PC-3 (cell line): ENCODE measurements around the gene PRORP.

ENCODE experiments used
- EZH2 ChIP-seq: fragments of 300-600 bp; sonication (generic); IDR thresholded peaks from one replicate; pipeline ENCODE4 v1.6.1; 2017; ENCODE audit warnings: antibody characterized with exemption, mild to moderate bottlenecking, low read length; ENCODE audit not compliant: unreplicated experiment
- TF ChIP-seq, protein P1 (sequence below): fragments of 300-600 bp; sonication (generic); conservative IDR thresholded peaks from 2 replicates; pipeline ENCODE4 v1.5.1; 2017; ENCODE audit warnings: antibody characterized with exemption, low read depth, mild to moderate bottlenecking, low read length

DNA sequence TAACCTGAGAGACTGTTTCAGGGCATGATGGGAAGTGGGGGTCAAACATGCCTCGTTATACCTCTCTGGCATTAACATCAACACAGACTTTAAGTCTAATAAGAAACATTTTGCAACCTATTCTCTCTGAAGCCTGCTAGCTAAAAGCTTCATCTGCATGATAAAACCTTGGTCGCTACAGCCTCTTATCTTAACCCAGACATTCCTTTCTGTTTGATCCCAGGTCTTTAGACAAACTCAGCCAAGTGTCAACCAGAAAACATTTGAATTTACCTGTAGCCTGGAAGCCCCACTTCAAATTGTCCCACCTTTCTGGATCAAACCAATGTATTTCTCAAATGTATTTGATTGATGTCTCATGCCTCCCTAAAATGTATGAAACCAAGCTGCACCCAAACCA is 9.7 kb upstream of the PRORP start:
- TF ChIP-seq, protein P1, sequence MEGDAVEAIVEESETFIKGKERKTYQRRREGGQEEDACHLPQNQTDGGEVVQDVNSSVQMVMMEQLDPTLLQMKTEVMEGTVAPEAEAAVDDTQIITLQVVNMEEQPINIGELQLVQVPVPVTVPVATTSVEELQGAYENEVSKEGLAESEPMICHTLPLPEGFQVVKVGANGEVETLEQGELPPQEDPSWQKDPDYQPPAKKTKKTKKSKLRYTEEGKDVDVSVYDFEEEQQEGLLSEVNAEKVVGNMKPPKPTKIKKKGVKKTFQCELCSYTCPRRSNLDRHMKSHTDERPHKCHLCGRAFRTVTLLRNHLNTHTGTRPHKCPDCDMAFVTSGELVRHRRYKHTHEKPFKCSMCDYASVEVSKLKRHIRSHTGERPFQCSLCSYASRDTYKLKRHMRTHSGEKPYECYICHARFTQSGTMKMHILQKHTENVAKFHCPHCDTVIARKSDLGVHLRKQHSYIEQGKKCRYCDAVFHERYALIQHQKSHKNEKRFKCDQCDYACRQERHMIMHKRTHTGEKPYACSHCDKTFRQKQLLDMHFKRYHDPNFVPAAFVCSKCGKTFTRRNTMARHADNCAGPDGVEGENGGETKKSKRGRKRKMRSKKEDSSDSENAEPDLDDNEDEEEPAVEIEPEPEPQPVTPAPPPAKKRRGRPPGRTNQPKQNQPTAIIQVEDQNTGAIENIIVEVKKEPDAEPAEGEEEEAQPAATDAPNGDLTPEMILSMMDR, result no peak
- no peak for TF ChIP-seq EZH2
